GM20431 (cell line): Measurements from ENCODE around the gene IL21R.
"Not testable (repeated sequence)": the region's sequence is repeated elsewhere in the genome, so short reads cannot be mapped to it uniquely, and the experiment has no call there.

ENCODE experiments used
- in situ Hi-C: fragments of 300-500 bp; cut with MseI, MboI; formaldehyde crosslinking; loops from one replicate; pipeline ENCODE4 v1.15.0; 2020; ENCODE audit warnings: low sequenced_read_pairs; ENCODE audit not compliant: unreplicated experiment

IL21R gene

DNA sequence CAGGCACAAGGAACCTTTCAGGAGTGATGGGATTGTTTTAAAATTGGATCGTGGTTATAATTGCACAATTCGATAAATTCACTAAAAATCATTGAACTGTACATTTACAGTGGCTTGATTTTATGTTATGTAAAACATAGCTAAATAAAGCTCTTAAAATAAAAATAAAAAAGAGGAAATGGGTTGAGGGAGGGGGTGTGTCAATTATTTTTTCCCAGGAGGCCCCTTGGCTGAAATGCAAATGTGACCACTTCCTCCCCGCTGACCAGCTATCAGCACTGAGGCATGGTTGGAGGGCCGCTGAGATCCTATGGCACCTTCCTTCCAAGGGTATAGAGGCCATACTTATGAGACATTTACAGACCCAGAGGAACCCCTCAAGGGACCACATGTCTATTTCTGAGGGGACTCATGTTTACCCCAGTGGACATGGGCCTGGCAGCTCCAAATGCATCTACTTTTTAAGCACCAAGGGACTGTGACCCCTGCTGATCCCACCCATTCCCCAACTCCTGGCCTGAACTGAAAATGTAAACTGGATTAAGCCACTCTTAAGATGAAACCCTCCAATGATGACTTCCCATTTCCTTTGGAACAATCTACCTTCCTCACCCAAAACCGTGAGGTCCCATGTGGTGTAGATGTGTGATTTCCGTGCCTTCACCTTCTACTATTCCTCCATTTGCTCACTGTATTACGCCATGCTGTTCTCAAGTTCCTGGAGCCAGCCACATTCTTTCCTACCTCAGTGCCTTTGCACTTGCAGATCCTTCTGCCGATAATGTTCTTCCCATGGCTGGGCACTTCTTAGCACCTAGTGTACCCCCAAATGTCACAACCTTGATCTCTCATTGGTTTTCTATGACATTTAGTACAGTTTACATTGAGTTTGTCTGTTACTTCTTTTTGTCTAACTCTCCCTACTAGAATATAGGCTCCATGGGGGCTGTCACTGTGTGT lies 2.8 kb upstream of the IL21R start:
- in situ Hi-C loops = no loop called here

DNA sequence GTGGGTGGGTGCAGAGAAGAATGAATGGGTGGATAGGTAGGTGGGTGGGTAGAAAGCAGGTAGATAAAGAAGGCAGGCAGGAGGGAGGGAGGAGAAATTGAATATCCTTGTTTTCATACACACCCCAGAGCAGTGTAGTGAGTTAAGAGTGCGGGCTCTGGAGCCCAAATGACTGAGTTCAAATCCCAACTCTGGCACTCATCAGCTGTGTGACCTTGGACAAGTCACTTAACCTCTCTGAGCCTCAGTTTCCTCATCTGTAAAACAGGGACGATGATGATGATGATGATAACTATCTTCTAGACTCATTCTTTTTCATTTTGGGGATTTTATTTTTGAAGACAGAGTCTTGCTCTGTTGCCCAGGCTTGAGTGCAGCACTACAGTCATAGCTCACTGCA lies 2.0 kb upstream of the IL21R start:
- in situ Hi-C loops = no loop called here

DNA sequence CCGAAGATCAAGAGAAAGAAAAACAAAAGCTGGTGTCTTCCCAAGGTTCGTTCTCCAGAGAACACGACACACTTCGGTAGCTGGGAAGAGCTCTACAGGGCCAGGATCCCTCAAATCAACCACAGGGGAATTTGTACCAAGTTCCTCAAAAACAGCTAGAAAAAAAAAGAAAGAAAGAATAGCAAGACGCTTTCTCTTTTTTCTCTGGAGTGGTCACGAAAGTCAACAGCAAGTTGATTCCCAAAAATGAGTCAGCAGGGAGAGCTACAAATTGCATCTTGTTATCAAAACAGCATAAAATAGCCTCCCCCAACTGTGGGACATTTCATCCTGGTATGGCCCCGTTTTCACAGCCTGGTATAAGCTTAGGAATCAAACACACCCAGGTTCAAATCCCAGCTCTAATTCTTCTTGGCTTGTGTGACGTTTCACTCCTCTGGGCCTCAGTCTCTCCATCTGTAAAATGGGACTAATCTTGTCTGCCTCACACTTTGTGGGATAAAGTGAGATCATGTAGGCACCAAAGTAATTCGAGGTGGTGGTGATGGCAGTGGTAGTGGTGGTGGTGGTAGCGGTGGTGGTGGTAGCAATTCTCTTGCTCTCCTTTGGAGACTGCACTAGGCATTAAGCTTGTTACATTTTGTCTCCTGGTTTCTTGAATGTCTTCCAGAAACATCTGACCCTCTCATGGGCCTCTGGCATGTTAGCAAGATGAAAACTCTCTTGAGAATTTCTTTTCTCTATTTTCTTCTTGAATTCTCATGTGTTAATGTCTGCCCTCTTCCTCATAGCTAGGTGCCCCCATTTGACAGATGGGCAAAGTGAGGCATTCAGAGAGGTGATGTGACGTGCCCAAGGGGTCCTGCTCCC lies 988 bp upstream of the IL21R start:
- in situ Hi-C loops = no loop called here

DNA sequence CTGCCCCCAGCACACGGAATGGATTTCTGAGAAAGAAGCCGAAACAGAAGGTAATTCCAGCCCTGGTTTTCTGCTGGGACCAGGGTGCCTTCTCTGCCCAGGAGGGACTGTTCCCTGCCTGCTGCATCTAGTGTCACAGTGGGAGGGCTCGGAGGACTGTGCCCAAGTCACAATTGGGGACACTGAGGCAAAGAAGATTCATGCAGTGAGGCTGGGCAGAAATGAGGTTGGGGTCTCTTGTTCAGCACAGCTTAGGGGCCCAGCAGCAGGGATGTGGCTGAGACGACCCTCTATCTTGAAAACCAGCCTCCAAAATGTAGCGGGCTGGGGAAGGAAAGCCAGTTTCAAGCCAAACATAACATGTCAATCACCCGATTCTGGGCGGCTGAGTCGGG lies 592 bp downstream of the IL21R start:
- in situ Hi-C loops = no loop called here

DNA sequence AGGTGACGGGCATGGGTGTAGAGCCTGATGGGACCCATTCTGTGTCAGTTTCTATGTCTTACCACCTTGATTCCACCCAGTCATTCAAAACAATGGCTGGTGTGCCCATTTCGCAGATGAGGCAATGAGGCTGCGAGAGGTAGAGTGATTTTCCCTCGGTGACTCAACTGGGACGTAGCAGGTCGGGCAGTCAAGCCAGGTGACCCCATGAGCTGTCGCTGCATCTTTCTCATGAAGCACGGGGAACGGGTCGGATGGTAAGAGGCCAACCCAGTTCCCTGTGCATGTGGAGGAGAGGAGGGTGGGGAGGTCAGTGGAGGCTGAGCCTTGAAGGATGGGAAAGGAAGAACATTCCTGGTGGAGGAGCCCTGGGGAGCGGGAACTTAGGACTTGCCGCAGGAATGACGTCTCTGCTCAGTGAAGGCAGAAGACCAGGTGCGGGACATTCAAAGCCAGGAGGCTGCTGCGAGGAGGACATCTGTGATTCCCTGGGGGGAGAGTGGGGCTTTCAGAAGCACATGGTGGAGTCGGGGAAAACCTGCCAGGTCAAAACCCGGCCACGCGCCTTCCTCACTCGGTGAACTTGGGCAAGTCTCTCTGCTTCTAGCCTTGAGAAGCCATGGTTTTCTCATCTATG lies 1.1 kb downstream of the IL21R start:
- in situ Hi-C loops = no loop called here

DNA sequence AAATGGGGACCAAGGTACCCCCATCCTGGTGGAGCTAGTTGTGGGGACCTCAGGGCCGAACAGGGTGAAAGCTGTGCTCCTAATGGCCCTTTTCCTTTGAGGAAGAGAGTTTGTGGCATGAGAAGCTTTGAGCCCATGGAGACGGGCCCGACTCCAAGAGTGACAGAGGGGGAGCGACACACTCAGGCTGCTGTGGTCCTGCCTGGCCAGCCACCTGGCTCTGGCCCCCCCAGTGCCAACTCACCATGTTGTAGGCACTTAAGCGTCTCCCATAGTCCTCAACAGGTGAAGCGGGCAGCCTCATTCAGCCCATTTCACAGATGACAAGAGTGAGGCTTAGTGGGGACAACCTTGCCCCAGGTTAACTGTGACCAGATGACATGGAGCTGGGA lies 1.6 kb downstream of the IL21R start:
- in situ Hi-C loops = no loop called here

DNA sequence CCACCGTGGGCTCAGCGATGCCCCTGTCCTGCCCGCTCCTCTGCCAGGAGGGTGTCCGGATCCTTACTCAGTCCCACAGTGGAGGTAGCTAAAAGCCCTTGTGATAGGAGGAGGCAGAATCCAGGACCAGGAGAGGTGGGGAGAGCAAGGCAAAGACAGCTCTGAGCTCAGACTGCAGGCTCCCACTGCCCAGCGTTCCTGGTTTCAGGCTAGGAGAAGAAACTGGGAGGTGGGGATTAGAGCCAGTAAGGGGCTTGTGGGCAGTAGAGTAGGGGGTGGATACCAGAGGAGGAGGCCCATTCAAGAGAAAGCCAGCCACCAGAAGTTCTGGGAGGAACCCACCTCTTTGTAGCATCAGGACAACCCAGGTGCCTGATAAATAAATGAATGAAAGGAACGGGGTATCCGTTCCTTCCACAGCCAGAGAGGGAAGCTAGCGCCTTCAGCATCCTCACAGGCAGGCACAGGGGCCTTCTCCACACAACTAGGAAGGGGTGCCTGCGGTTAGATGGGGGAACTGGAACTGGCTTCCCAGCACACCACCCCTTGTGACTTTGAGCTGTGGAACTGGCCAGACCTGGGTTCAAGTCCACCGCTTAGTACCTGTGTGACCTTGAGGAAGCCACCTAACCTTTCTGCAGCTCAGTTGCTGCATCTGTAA lies 2.3 kb downstream of the IL21R start:
- in situ Hi-C loops = no loop called here

DNA sequence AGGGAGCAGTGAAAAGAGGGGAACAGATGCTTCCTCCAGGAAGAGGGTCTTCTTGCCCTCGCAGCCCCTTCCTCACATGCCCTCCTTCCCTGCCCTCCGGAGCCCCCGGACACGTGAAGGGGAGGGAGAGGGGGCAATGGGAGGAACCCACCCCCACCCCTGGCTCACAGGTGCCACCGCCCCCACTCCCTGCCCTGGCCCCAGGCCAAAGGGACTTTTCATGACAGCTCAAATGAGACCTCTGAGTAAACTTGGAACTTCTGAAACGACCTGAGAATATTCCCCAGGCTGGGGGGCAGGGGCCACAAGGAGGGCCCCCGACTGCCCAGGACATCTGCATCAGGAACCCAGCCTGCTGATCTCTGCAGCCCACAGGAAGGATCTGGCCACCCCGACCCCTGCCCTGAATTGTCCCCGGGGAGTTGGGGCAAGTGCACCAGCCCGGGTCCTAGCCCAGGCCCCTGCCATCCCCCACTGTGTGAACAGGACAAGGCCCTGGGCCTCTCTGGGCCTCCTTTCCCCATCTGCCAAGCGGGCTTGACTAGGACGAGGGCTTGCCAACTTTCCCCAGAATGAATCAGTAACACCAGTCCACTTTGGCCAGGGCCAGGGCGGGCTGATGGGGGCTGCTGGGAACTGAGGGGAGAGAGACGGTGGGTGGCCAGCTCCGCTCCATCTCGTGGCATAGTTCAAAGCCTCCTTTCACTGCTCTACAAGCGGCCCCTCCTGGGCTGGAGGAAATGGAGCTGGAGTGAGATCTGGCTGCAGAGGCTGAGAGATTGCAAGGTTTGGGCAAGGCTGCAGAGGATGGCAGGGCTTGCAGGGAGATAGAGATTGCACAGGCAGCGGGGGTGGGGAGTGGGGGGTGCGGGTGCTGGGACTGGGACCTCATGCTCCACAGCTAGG lies 3.8 kb downstream of the IL21R start:
- in situ Hi-C loops = no loop called here

DNA sequence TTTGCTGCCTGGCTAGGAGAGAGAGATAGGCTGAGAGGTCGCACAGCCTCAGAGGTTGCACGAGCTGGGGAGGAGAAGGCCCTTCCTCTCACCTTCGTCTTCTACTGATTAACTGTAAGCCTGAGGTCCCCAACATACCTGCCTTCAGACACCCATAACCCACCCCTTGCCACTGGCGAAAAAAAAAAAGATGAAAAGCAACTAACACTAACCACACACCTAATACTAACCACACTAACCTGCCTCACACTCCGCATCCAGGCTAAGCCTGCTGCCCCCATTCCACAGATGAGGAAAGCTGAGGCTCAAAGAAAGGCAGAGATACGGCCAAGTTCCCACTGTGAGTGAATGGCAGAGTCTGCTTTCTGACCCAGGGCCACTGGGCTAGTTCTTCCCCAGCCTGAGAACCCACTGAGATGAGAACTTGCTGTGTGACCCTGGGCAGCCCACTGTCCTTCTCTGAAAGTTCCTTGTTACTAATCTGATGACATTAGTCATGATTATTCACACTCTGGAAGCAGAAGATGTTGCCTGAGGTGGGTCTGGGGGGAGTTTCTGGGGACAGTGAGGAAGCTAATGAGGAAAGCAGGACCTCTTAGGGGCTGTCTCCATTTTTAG lies 4.6 kb downstream of the IL21R start:
- in situ Hi-C loops = no loop called here

DNA sequence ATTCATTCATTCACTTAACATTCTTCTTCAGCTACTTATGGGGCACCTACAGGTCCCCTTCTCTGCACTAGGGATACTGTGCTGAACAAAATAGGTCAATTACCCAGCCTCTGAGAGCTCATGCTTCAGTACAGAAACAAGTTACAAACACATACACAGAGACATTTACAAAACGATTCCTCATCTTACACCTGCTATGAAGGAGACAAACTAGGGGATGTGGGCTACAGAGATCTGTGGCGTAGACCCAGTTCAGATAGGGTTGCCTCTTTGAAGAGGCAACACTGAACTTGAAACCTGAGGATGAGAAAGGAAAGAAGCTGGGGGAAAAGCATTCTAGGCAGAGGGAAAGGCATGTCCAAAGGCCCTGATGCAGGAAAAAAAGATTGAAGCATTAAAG lies 5.2 kb downstream of the IL21R start:
- in situ Hi-C loops = no loop called here

DNA sequence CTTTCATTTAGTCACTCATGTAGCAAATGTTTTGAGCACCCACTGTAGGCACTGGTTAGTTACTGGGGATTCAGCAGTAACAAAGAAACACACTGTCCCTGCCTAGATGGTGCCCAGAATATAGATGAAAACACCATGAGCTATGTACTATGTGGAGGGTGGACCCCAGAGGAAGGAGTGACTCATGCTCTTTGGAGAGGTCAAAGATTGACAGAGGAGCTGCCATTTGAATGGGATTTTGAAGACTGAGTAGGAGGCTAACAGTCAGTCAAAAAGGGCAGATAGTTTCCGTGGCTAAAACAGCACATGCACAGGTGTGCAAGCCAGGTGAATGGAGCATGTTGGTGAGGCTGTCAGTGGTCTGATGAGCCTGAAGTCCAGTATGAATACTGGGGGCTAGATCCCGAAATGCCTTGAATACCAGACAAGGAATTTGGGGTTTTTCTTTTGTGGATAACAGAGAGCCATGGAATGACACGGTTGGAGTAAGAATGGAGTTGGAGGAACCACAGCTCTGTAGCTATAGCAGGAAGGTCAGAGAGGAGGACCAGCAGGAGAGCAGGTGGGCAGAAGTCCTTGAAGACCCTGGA lies 6.1 kb downstream of the IL21R start:
- in situ Hi-C loops = no loop called here

DNA sequence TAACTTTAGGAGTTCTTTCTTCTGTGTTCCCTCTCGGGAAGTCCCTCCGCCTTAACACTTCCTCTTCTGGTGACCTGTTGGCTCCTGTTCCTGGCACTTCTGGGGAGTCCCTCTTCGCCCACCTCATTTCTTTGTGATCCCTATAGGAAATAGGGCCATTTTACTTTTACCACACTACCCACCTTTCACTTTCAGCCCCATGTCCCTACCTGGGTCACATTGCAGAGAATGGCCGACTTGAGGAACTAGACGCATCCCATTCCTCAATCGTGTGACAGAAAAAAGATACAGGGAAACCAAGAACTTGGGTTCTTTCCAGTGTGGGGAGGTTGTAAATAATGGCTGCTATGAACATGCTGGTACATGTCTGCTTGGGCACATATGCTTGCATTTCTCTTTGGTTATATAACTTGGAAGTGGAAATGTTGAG lies 6.6 kb downstream of the IL21R start:
- in situ Hi-C loops = no loop called here

DNA sequence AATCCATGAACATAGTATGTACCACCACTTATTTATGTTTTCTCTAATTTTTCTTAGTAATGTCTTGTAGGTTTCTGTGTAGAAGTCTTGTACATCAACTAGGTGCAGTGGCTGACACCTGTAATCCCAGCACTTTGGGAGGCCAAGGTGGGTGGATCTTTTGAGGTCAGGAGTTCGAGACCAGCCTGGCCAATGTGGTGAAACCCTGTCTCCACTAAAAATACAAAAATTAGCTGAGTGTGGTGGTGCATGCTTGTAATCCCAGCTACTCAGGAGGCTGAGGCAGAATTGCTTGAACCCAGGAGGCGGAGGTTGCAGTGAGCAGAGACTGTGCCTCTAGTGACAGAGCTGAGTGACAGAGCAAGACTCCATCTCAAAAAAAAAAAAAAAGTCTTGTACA lies 8.0 kb downstream of the IL21R start:
- in situ Hi-C loops = not testable (repeated sequence)

DNA sequence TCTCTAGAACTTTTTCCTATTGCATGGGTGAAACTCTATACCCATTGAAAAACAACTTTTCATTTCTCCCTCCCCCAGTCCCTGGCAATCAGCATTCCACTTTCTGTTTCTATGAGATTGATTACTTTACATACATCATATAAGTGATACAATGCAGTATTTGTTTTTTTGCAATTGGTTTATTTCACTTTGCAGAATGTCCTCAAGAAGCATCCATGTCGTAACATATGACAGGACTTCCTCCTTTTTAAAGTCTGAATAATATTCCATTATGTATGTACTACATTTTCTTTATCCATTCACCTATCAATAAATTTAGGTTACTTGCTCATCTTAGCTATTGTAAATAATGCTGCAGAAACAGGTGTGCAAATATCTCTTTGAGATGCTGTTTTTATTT lies 8.8 kb downstream of the IL21R start:
- in situ Hi-C loops = no loop called here

DNA sequence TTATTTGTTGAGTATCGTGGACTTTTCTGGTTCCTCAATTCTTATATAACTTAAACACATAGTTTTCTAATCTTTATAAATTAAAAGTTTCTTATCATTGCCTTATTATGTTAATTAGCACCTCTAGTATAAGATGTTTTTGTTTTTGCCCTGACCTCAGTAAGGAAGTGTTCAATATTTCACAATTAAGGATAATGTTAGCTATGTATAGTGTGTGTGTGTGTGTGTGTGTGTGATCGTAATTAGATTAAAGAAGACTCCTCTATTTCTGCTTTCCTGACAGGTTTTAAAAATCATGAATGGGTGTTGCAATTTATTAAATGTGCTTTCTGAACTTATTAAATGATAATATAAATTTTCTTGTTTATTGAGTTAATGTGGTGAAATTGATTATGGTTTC lies 12.0 kb downstream of the IL21R start:
- in situ Hi-C loops = no loop called here

DNA sequence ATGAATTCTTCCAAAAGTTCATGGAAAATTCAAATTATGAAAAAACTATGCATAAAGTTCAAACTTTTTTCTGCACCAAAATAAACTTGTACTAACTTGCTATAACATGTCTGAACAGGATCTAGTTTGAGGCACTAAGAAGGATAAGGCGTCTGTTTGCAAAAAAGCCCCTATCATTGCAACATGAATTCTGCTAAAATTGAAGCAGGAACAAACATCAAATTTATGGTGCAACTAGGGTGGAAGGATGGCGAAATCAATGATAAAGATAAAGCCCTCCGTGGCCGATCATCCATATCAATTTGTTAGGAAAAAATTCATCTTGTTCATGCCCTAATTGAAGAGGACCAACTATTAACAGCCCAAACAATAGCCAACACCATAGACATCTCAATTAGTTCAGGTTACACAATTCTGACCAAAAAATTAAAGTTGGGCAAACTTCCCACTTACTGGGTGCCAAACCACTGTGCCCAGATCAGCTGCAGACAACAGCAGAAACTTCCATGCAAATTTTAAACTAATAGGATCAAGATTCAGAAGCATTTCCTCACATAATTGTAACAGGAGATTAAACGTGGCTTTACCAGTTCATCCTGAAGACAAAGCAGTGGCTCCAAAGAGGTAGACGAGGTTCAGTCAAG lies 12.9 kb downstream of the IL21R start:
- in situ Hi-C loops = no loop called here

DNA sequence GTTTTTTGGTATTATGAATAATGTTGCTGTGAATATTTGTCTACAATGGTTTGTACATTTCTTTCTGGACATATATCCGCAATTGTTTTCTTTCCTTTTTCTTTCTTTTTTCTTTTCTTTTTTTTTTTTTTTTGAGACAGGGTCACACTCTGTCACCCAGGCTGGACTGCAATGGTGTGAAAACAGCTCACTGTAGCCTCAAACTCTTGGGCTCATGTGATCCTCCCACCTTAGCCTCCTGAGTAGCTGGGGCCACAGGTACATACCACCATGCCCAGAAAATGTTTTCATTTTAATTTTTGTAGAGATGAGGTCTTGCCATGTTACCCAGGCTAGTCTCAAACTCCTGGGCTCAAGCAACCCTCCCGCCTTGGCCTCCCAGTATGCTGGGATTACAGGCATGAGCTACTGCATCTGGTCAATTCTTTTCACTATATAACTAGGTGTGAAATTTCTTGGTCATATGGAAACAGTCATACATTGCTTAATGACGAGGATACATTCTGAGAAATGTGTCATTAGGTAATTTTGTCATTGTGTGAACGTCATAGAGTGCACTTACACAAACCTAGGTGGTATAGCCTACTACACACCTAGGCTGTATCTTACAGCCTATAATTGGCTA lies 15.2 kb downstream of the IL21R start:
- in situ Hi-C loops = no loop called here
